Measurements from ENCODE around the gene PCSK2.

PCSK2 gene

GRCh38 chr20:17443131-17443858 is 216.5 kb downstream of the PCSK2 start:
- TF ChIP-seq SPI1 (IDR thresholded peaks at IDR 0.05; ENCODE audit: low read depth, low read length) = no peak
- TF ChIP-seq PAX5 (IDR thresholded peaks at IDR 0.05; ENCODE audit: insufficient read depth, low read length, severe bottlenecking) = no peak
- no peak for TF ChIP-seq POU2F2 (IDR thresholded peaks at IDR 0.05; ENCODE audit: low read depth, low read length)
- TF ChIP-seq POLR2A (IDR thresholded peaks at IDR 0.05; ENCODE audit: low read depth, low read length) = no peak
- TF ChIP-seq TAF1 (IDR thresholded peaks at IDR 0.05; ENCODE audit: low read depth, low read length) = no peak
- TF ChIP-seq POLR2AphosphoS5 (IDR thresholded peaks at IDR 0.05; ENCODE audit: low read depth, low read length) = no peak
- no peak for FAIRE-seq

DNA sequence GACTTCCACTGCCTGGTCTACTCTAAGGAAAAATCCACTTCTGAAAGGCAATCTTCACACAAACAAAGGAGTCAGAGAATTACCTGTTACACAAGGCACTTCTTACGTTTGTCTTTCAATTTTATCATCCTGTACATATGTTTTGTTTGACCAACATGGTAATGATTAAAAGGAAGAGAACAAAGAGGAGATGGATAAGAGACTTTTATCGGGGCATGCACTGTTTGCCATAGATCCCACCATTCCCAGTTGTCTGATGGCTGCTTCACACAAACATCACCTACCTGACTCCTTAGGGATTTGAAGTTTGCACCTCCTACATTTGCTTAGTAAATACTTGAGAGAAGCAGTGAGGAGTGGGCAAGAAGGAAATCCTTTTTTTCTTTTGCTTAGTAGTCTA is 217.3 kb downstream of the PCSK2 start:
- FAIRE-seq = no peak
- TF ChIP-seq POLR2A (IDR thresholded peaks at IDR 0.05; ENCODE audit: low read depth, low read length) = no peak
- no peak for TF ChIP-seq SPI1 (IDR thresholded peaks at IDR 0.05; ENCODE audit: low read depth, low read length)
- TF ChIP-seq POLR2AphosphoS5 (IDR thresholded peaks at IDR 0.05; ENCODE audit: low read depth, low read length) = no peak
- TF ChIP-seq PAX5 (IDR thresholded peaks at IDR 0.05; ENCODE audit: insufficient read depth, low read length, severe bottlenecking) = no peak
- no peak for TF ChIP-seq TAF1 (IDR thresholded peaks at IDR 0.05; ENCODE audit: low read depth, low read length)
- no peak for TF ChIP-seq POU2F2 (IDR thresholded peaks at IDR 0.05; ENCODE audit: low read depth, low read length)
- DNase-seq (ENCODE audit: insufficient read length, low spot score) = no peak

More at GRCh38 chr20:17443131-17443858, 216.5 kb downstream of the PCSK2 start:
- DNase-seq (ENCODE audit: insufficient read length, low spot score) = no peak

DNA sequence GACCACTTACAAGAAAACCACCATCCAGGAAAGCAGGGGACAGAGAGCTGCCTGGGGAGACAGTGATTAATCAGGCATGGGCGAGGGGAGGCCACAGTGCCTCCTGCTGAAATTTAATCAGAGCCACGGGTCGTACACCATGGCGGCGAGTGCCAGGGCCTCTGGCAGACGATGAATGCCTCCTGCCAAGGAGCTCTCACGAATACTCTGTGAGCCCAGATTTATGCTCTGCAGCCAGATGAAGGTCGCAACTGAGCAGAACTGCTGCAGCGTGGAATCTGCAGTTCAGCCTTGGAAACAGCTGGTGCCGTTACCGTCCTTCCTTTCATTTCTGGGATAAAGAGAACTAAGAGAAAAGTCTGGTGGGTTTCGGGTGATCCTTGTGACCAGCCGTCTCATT is 218.7 kb downstream of the PCSK2 start:
- no peak for FAIRE-seq
- DNase-seq (ENCODE audit: insufficient read length, low spot score) = no peak
- TF ChIP-seq TAF1 (IDR thresholded peaks at IDR 0.05; ENCODE audit: low read depth, low read length) (no peak), POLR2A (IDR thresholded peaks at IDR 0.05; ENCODE audit: low read depth, low read length) (no peak), SPI1 (IDR thresholded peaks at IDR 0.05; ENCODE audit: low read depth, low read length) (no peak)

GRCh38 chr20:17446171-17446570 is 219.3 kb downstream of the PCSK2 start:
- TF ChIP-seq SPI1 (IDR thresholded peaks at IDR 0.05; ENCODE audit: low read depth, low read length) (no peak), POLR2AphosphoS5 (IDR thresholded peaks at IDR 0.05; ENCODE audit: low read depth, low read length) (no peak), TAF1 (IDR thresholded peaks at IDR 0.05; ENCODE audit: low read depth, low read length) (no peak), POU2F2 (IDR thresholded peaks at IDR 0.05; ENCODE audit: low read depth, low read length) (no peak), POLR2A (IDR thresholded peaks at IDR 0.05; ENCODE audit: low read depth, low read length) (no peak), PAX5 (IDR thresholded peaks at IDR 0.05; ENCODE audit: insufficient read depth, low read length, severe bottlenecking) (no peak)
- FAIRE-seq = no peak
- no peak for DNase-seq (ENCODE audit: insufficient read length, low spot score)

DNA sequence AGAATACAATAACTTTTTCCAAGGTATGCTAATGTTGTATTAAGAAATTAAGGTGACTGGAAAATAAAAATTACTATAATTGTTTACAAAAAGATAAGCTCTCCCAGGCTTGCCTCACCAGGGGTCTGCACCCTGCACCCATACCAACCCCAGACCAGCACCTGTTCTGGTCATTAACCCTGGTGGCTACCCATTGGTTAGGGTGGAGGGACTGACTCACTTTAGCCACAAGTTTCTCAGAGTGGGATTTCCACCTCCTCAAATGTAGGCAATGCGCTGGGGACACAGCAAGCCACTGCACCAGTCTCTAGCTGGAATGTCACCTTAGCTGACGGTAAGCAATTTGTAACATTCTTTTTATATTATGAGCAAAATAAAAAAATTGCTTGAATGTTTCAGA is 221.2 kb downstream of the PCSK2 start:
- no peak for TF ChIP-seq POU2F2 (IDR thresholded peaks at IDR 0.05; ENCODE audit: low read depth, low read length)
- TF ChIP-seq TAF1 (IDR thresholded peaks at IDR 0.05; ENCODE audit: low read depth, low read length) = no peak
- no peak for DNase-seq (ENCODE audit: insufficient read length, low spot score)
- FAIRE-seq = no peak

- TF ChIP-seq POLR2A (IDR thresholded peaks at IDR 0.05; ENCODE audit: low read depth, low read length) (no peak), PAX5 (IDR thresholded peaks at IDR 0.05; ENCODE audit: insufficient read depth, low read length, severe bottlenecking) (no peak), POLR2AphosphoS5 (IDR thresholded peaks at IDR 0.05; ENCODE audit: low read depth, low read length) (no peak), POU2F2 (IDR thresholded peaks at IDR 0.05; ENCODE audit: low read depth, low read length) (no peak), SPI1 (IDR thresholded peaks at IDR 0.05; ENCODE audit: low read depth, low read length) (no peak), TAF1 (IDR thresholded peaks at IDR 0.05; ENCODE audit: low read depth, low read length) (no peak)
- FAIRE-seq (no peak), DNase-seq (ENCODE audit: insufficient read length, low spot score) (no peak)
These were observed 222.2 kb downstream of the PCSK2 start for GRCh38 chr20:17449031-17449430.

GRCh38 chr20:17452441-17452840 is 225.6 kb downstream of the PCSK2 start:
- FAIRE-seq (no peak), DNase-seq (ENCODE audit: insufficient read length, low spot score) (no peak)
- TF ChIP-seq POLR2A (IDR thresholded peaks at IDR 0.05; ENCODE audit: low read depth, low read length) = no peak
- no peak for TF ChIP-seq POU2F2 (IDR thresholded peaks at IDR 0.05; ENCODE audit: low read depth, low read length)
- no peak for TF ChIP-seq TAF1 (IDR thresholded peaks at IDR 0.05; ENCODE audit: low read depth, low read length)
- no peak for TF ChIP-seq POLR2AphosphoS5 (IDR thresholded peaks at IDR 0.05; ENCODE audit: low read depth, low read length)
- TF ChIP-seq PAX5 (IDR thresholded peaks at IDR 0.05; ENCODE audit: insufficient read depth, low read length, severe bottlenecking) = no peak
- no peak for TF ChIP-seq SPI1 (IDR thresholded peaks at IDR 0.05; ENCODE audit: low read depth, low read length)

GRCh38 chr20:17453592-17453991 is 226.8 kb downstream of the PCSK2 start:
- DNase-seq (ENCODE audit: insufficient read length, low spot score) (no peak), FAIRE-seq (no peak)
- no peak for TF ChIP-seq TAF1 (IDR thresholded peaks at IDR 0.05; ENCODE audit: low read depth, low read length)
- no peak for TF ChIP-seq POLR2A (IDR thresholded peaks at IDR 0.05; ENCODE audit: low read depth, low read length)
- TF ChIP-seq POU2F2 (IDR thresholded peaks at IDR 0.05; ENCODE audit: low read depth, low read length) = no peak
- no peak for TF ChIP-seq PAX5 (IDR thresholded peaks at IDR 0.05; ENCODE audit: insufficient read depth, low read length, severe bottlenecking)
- TF ChIP-seq SPI1 (IDR thresholded peaks at IDR 0.05; ENCODE audit: low read depth, low read length) = no peak
- TF ChIP-seq POLR2AphosphoS5 (IDR thresholded peaks at IDR 0.05; ENCODE audit: low read depth, low read length) = no peak

GRCh38 chr20:17456279-17456678 is 229.4 kb downstream of the PCSK2 start:
- FAIRE-seq = no peak
- no peak for TF ChIP-seq PAX5 (IDR thresholded peaks at IDR 0.05; ENCODE audit: insufficient read depth, low read length, severe bottlenecking)
- no peak for DNase-seq (ENCODE audit: insufficient read length, low spot score)

GRCh38 chr20:17457079-17457478 is 230.2 kb downstream of the PCSK2 start:
- DNase-seq (ENCODE audit: insufficient read length, low spot score) (no peak), FAIRE-seq (no peak)
- TF ChIP-seq POLR2A (IDR thresholded peaks at IDR 0.05; ENCODE audit: low read depth, low read length) (no peak), POU2F2 (IDR thresholded peaks at IDR 0.05; ENCODE audit: low read depth, low read length) (no peak), TAF1 (IDR thresholded peaks at IDR 0.05; ENCODE audit: low read depth, low read length) (no peak), POLR2AphosphoS5 (IDR thresholded peaks at IDR 0.05; ENCODE audit: low read depth, low read length) (no peak), SPI1 (IDR thresholded peaks at IDR 0.05; ENCODE audit: low read depth, low read length) (no peak), PAX5 (IDR thresholded peaks at IDR 0.05; ENCODE audit: insufficient read depth, low read length, severe bottlenecking) (no peak)

Measured in GM12891 (cell line).